Measurements from ENCODE around the gene PPP1R10. TPM values are rescaled to one million over a fixed set of nuclear protein-coding genes. Genes with fewer than 3 reads are reported as not detected.
A peak's percentile ranks its signal among the peaks of the same experiment; 100 is the strongest.
"Not testable (repeated sequence)": the region's sequence is repeated elsewhere in the genome, so short reads cannot be mapped to it uniquely, and the experiment has no call there.

The PPP1R10 gene
- 6.1 and 30.3 TPM in 2 replicates for total RNA-seq

- peak; percentile 100 for DNase-seq (ENCODE audit: low read depth)
These were observed at the start of gene PPP1R10 for GRCh38 chr6:30616811-30617564. TSS of gene PPP1R10 (minus strand) at chr6:30617243. CDS start at chr6:30609944, 7,299 bp downstream.

GRCh38 chr6:30666300-30666699 lies 49.3 kb upstream of the PPP1R10 start:
- DNase-seq (ENCODE audit: low read depth) = peak; percentile 49

GRCh38 chr6:30664994-30665767 lies 48.1 kb upstream of the PPP1R10 start:
- no peak for DNase-seq (ENCODE audit: low read depth)

GRCh38 chr6:30657922-30658321 lies 40.9 kb upstream of the PPP1R10 start:
- DNase-seq (ENCODE audit: low read depth) = not testable (repeated sequence)

GRCh38 chr6:30657454-30657853 lies 40.4 kb upstream of the PPP1R10 start:
- no peak for DNase-seq (ENCODE audit: low read depth)

GRCh38 chr6:30656513-30656912 lies 39.5 kb upstream of the PPP1R10 start:
- no peak for DNase-seq (ENCODE audit: low read depth)

GRCh38 chr6:30655743-30656094 lies 38.7 kb upstream of the PPP1R10 start:
- DNase-seq (ENCODE audit: low read depth) = no peak

- DNase-seq (ENCODE audit: low read depth) = no peak
These were observed 38.0 kb upstream of the PPP1R10 start for GRCh38 chr6:30654798-30655742.

GRCh38 chr6:30651143-30651542 lies 34.1 kb upstream of the PPP1R10 start:
- DNase-seq (ENCODE audit: low read depth) = no peak

GRCh38 chr6:30647242-30648116 lies 30.4 kb upstream of the PPP1R10 start:
- peak; percentile 33 for DNase-seq (ENCODE audit: low read depth)

- peak; percentile 85 for DNase-seq (ENCODE audit: low read depth)
These were observed 29.6 kb upstream of the PPP1R10 start, which contains the start of gene C6orf136 for GRCh38 chr6:30646450-30647241. TSS of gene C6orf136 (plus strand) at chr6:30647133. CDS start at chr6:30647232, 99 bp downstream.

GRCh38 chr6:30645989-30646388 lies 28.9 kb upstream of the PPP1R10 start:
- DNase-seq (ENCODE audit: low read depth) = no peak

GRCh38 chr6:30644769-30645168 lies 27.7 kb upstream of the PPP1R10 start:
- no peak for DNase-seq (ENCODE audit: low read depth)

- DNase-seq (ENCODE audit: low read depth) = no peak
These were observed 26.6 kb upstream of the PPP1R10 start for GRCh38 chr6:30643656-30644055.

- DNase-seq (ENCODE audit: low read depth) = no peak
These were observed 24.0 kb upstream of the PPP1R10 start for GRCh38 chr6:30641048-30641447.

- DNase-seq (ENCODE audit: low read depth) = no peak
These were observed 23.4 kb upstream of the PPP1R10 start for GRCh38 chr6:30640481-30640880.

- no peak for DNase-seq (ENCODE audit: low read depth)
These were observed 18.8 kb upstream of the PPP1R10 start for GRCh38 chr6:30635834-30636233.

- peak; percentile 47 for DNase-seq (ENCODE audit: low read depth)
These were observed 9.7 kb upstream of the PPP1R10 start, which contains the start of gene ATAT1 for GRCh38 chr6:30626484-30627366. TSS of gene ATAT1 (plus strand) at chr6:30626874.

- no peak for DNase-seq (ENCODE audit: low read depth)
These were observed 8.5 kb upstream of the PPP1R10 start for GRCh38 chr6:30625511-30625910.
